Body of pancreas (tissue), 4 donors: ENCODE results near the gene SLC17A5.
"Not testable (repeated sequence)": the region's sequence is repeated elsewhere in the genome, so short reads cannot be mapped to it uniquely, and the experiment has no call there.

Experiments
- CTCF ChIP-seq, 7 experiments: fragments of 450-650 bp in 4 of 7; fragments of 200-600 bp in 3 of 7; sonication (generic) in 3 of 7; IDR thresholded peaks; one replicate each; pipeline ENCODE4 v1.5.1; 2016 to 2019; ENCODE audit warnings: antibody characterized with exemption in 7 of 7
- POLR2A ChIP-seq, 3 donors: fragments of 450-650 bp; IDR thresholded peaks; one replicate each; pipeline ENCODE4 v1.6.1; 2016; ENCODE audit warnings: antibody characterized with exemption in 3 of 3, mild to moderate bottlenecking in 2 of 3

GRCh38 chr6:73555380-73555949 is 98.3 kb downstream of the SLC17A5 start:
- TF ChIP-seq CTCF, POLR2A (IDR thresholded peaks at IDR 0.05): not testable (repeated sequence)
